ENCODE measurements around the gene SREK1IP1.
"Not testable (repeated sequence)": the region's sequence is repeated elsewhere in the genome, so short reads cannot be mapped to it uniquely, and the experiment has no call there.

Gene SREK1IP1

DNA sequence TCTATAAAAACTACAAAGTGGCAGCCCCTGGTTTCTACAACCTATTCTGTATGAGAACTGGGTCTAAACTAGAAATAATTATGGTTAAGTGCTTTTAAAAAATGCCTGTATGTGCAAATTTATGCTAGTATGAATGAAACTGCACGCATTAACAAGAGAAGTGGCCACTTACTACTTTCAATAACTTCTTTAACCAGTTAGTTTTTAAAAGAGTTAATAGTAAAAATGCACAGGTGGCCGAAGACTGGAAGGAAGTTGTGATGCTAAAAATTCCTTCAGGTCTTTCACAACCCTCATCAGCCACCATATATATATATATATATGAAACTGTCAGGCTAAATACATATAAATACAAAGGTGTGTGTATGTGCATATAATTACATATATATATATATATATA lies 41.3 kb downstream of the SREK1IP1 start:
- ChIA-PET POLR2A (no interaction called here), CTCF (no interaction called here)
- DNase-seq (ENCODE audit: extremely low spot score), result no peak
- no peak for TF ChIP-seq NFRKB (IDR thresholded peaks at IDR 0.05)
- TF ChIP-seq ZNF384 (IDR thresholded peaks at IDR 0.05), result no peak
- TF ChIP-seq LEF1 (IDR thresholded peaks at IDR 0.05; ENCODE audit: borderline replicate concordance), result no peak
- no peak for TF ChIP-seq TARDBP (IDR thresholded peaks at IDR 0.05)

- CTCF ChIA-PET, result no interaction called here
- TF ChIP-seq FOXA1 (IDR thresholded peaks at IDR 0.05), result no peak
- no peak for TF ChIP-seq SUZ12 (IDR thresholded peaks at IDR 0.05)
- no peak for TF ChIP-seq PKNOX1 (IDR thresholded peaks at IDR 0.05)
- no peak for TF ChIP-seq SP1 (IDR thresholded peaks at IDR 0.05)
Observed at GRCh38 chr5:64722588-64722987, 45.9 kb downstream of the SREK1IP1 start.

GRCh38 chr5:64714495-64714894 lies 54.0 kb downstream of the SREK1IP1 start:
- POLR2A ChIA-PET; DNase-seq (ENCODE audit: extremely low spot score): not testable (repeated sequence)
- CTCF ChIA-PET, result interaction anchor here (0.7 kb wide), 1 partner anchor 57 kb away, joined by 5 read pairs; no protein-coding TSS in a partner anchor

More at GRCh38 chr5:64722588-64722987, 45.9 kb downstream of the SREK1IP1 start:
- POLR2A ChIA-PET, result no interaction called here
- no peak for DNase-seq (ENCODE audit: extremely low spot score)

GRCh38 chr5:64707191-64707590 lies 61.3 kb downstream of the SREK1IP1 start:
- ChIA-PET CTCF (no interaction called here), POLR2A (no interaction called here)
- no peak for DNase-seq (ENCODE audit: extremely low spot score)
- no peak for TF ChIP-seq TARDBP (IDR thresholded peaks at IDR 0.05)
- no peak for TF ChIP-seq ELF4 (IDR thresholded peaks at IDR 0.05)
- no peak for TF ChIP-seq CTBP1 (IDR thresholded peaks at IDR 0.05; ENCODE audit: borderline replicate concordance)
- TF ChIP-seq LEF1 (IDR thresholded peaks at IDR 0.05; ENCODE audit: borderline replicate concordance), result no peak
- TF ChIP-seq SUZ12 (IDR thresholded peaks at IDR 0.05), result no peak
- TF ChIP-seq PKNOX1 (IDR thresholded peaks at IDR 0.05), result no peak
- no peak for TF ChIP-seq NFRKB (IDR thresholded peaks at IDR 0.05)
- no peak for TF ChIP-seq HDGF (IDR thresholded peaks at IDR 0.05; ENCODE audit: borderline replicate concordance)
- TF ChIP-seq FOXM1 (IDR thresholded peaks at IDR 0.05; ENCODE audit: borderline replicate concordance), result no peak
- TF ChIP-seq FOXA1 (IDR thresholded peaks at IDR 0.05), result no peak
- no peak for TF ChIP-seq FOXK2 (IDR thresholded peaks at IDR 0.05)

- DNase-seq (ENCODE audit: extremely low spot score); POLR2A ChIA-PET: not testable (repeated sequence)
- CTCF ChIA-PET, result interaction anchor here (0.6 kb wide), 1 partner anchor 22 kb away, joined by 3 read pairs; no protein-coding TSS in a partner anchor
Observed at GRCh38 chr5:64706074-64706473, 62.4 kb downstream of the SREK1IP1 start.

DNA sequence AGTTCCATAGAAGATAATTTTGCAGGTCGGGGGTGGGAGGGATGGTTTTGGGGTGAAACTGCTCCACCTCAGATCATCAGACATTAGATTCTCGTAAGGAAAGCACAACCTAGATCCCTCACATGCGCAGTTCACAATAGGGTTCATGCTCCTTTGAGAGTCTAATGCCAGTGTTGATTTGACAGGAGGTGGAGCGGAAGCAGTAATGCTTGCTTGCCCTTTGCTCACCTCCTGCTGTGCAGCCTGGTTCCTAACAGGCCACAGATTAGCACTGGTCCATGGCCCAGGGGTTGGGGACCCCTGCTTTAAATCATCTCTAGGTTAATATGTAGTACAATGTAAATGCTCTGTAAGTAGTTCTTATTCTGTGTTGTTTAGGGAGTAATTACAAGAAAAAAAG lies 67.7 kb downstream of the SREK1IP1 start:
- ChIA-PET POLR2A (no interaction called here), CTCF (no interaction called here)
- TF ChIP-seq ELF4 (IDR thresholded peaks at IDR 0.05), result no peak
- TF ChIP-seq CTBP1 (IDR thresholded peaks at IDR 0.05; ENCODE audit: borderline replicate concordance), result no peak
- no peak for TF ChIP-seq HDGF (IDR thresholded peaks at IDR 0.05; ENCODE audit: borderline replicate concordance)
- TF ChIP-seq ARNT (IDR thresholded peaks at IDR 0.05), result no peak
- no peak for TF ChIP-seq SUZ12 (IDR thresholded peaks at IDR 0.05)
- TF ChIP-seq FOXM1 (IDR thresholded peaks at IDR 0.05; ENCODE audit: borderline replicate concordance), result no peak
- TF ChIP-seq BHLHE40 (IDR thresholded peaks at IDR 0.05; ENCODE audit: borderline replicate concordance), result no peak
- no peak for TF ChIP-seq ZNF384 (IDR thresholded peaks at IDR 0.05)
- no peak for TF ChIP-seq PKNOX1 (IDR thresholded peaks at IDR 0.05)
- no peak for TF ChIP-seq FOXA1 (IDR thresholded peaks at IDR 0.05)
- no peak for TF ChIP-seq LEF1 (IDR thresholded peaks at IDR 0.05; ENCODE audit: borderline replicate concordance)
- no peak for TF ChIP-seq SP1 (IDR thresholded peaks at IDR 0.05)
- no peak for TF ChIP-seq FOXK2 (IDR thresholded peaks at IDR 0.05)
- TF ChIP-seq TARDBP (IDR thresholded peaks at IDR 0.05), result no peak
- TF ChIP-seq NFRKB (IDR thresholded peaks at IDR 0.05), result no peak
- TF ChIP-seq L3MBTL2 (conservative IDR thresholded peaks at IDR 0.05), result no peak
- DNase-seq (ENCODE audit: extremely low spot score), result no peak

- CTCF ChIA-PET; DNase-seq (ENCODE audit: extremely low spot score); POLR2A ChIA-PET: not testable (repeated sequence)
Observed at GRCh38 chr5:64696414-64696813, 72.1 kb downstream of the SREK1IP1 start.

GRCh38 chr5:64693636-64694035 lies 74.9 kb downstream of the SREK1IP1 start:
- DNase-seq (ENCODE audit: extremely low spot score), result no peak
- TF ChIP-seq PKNOX1 (IDR thresholded peaks at IDR 0.05) (no peak), HDGF (IDR thresholded peaks at IDR 0.05; ENCODE audit: borderline replicate concordance) (no peak), FOXA1 (IDR thresholded peaks at IDR 0.05) (no peak), ARNT (IDR thresholded peaks at IDR 0.05) (no peak), ELF4 (IDR thresholded peaks at IDR 0.05) (no peak), L3MBTL2 (conservative IDR thresholded peaks at IDR 0.05) (no peak), ZNF384 (IDR thresholded peaks at IDR 0.05) (no peak), FOXM1 (IDR thresholded peaks at IDR 0.05; ENCODE audit: borderline replicate concordance) (no peak), SUZ12 (IDR thresholded peaks at IDR 0.05) (no peak), NFRKB (IDR thresholded peaks at IDR 0.05) (no peak), FOXK2 (IDR thresholded peaks at IDR 0.05) (no peak), SP1 (IDR thresholded peaks at IDR 0.05) (no peak), TARDBP (IDR thresholded peaks at IDR 0.05) (no peak), LEF1 (IDR thresholded peaks at IDR 0.05; ENCODE audit: borderline replicate concordance) (no peak)
- ChIA-PET CTCF (no interaction called here), POLR2A (no interaction called here)

Data from HEK293T (cell line).